ENCODE measurements around the gene PRODH. TPM values are rescaled to one million over a fixed set of nuclear protein-coding genes. Genes with fewer than 3 reads are reported as not detected.
A peak's percentile ranks its signal among the peaks of the same experiment; 100 is the strongest.
"Not testable (repeated sequence)": the region's sequence is repeated elsewhere in the genome, so short reads cannot be mapped to it uniquely, and the experiment has no call there.

Gene PRODH
- total RNA-seq, 1 donor from 2014 or later: 1.4 TPM

- intact Hi-C loops (cut with DNase I): no loop called here
- no peaks in the 10 kb centered on the region for H3K9me3 ChIP-seq
- no peaks in the 10 kb centered on the region for H3K4me1 ChIP-seq
- no peak overlapping the region for H3K4me3 ChIP-seq
- H3K27ac ChIP-seq: no peak overlapping the region
- H3K27me3 ChIP-seq: no peaks in the 10 kb centered on the region
- H3K36me3 ChIP-seq: no peaks in the 10 kb centered on the region
- DNase-seq (ENCODE audit: low spot score in 2 of 2): peak in 1 of 2 donors; percentile 47
- no peak for TF ChIP-seq CTCF (IDR thresholded peaks at IDR 0.05)
Observed at GRCh38 chr22:18955696-18956095, 19.6 kb upstream of the PRODH start.

DNA sequence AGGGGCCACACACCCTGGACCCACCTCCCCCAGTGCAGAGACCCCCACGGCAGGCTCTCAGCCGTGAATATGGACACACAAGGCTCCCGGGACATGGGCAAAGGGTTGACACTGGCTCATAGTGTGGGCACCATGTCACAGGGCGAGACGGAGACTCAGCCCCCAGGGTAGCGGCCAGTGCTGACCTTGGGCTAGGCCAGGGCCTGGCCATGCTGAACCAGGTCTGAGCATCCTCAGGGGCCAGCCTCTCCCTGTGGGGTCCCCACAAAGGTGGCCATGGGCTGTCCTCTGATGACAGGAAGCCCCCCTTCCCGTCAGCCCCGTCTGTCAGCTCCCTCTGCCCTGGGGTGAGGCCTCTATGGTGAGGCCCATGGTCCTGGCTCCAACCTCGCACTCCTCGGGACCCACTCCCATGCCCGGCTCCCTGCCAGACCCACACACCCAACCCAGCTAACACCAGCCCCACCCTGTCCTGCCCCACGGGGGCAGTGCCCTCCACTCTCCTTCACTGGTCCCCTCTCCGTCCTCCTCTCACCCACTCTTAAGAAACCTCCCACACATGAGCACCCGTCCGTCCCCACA is 19.0 kb upstream of the PRODH start:
- Histone ChIP-seq H3K27ac (no peak overlapping the region), H3K36me3 (no peaks in the 10 kb centered on the region), H3K27me3 (no peaks in the 10 kb centered on the region), H3K4me3 (no peak overlapping the region), H3K4me1 (no peaks in the 10 kb centered on the region), H3K9me3 (no peaks in the 10 kb centered on the region)
- intact Hi-C loops (cut with DNase I): no loop called here
- TF ChIP-seq CTCF (IDR thresholded peaks at IDR 0.05): no peak
- DNase-seq (ENCODE audit: low spot score in 2 of 2): peak in 1 of 2 donors; percentile 39

DNA sequence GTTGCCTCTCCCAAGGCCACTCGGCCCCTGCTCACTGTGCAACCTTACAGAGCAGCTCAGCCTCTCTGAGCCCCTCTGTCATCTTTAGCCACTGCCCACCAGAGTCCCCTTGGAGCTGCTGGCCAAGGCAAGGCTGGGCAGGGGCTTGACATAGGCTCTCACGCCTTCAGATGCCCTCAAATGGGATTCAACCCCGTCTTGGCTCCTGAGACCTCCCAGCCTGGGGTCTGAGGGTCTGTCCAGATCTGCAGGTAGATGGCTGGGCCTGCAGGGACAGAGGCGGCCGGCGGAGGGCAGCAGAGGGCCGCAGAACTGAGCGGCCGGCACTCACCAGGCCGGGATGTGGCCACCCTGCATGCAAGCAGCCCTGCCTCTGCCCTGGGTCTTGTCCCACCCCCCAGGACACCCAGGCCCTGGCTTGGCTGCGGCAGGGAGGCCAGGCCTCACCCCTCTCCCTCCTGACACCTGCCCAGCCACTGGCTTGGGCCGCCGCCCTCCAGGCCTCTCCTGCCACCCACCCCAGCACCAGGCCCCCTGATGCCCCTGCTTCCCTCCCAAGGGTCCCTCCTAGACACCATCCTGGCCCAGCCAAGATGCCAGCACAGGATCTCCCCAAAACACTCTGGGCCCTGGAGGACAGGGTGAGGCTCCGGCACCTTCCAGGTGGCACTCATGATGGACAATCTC is 18.4 kb upstream of the PRODH start:
- H3K27me3 ChIP-seq; H3K27ac ChIP-seq; H3K4me3 ChIP-seq; intact Hi-C loops (cut with DNase I); H3K4me1 ChIP-seq; H3K36me3 ChIP-seq; H3K9me3 ChIP-seq: not testable (repeated sequence)
- peak in 1 of 2 donors; percentile 74 for DNase-seq (ENCODE audit: low spot score in 2 of 2)
- peak; percentile 64 to 89 (median 72) for TF ChIP-seq CTCF (IDR thresholded peaks at IDR 0.05)

GRCh38 chr22:18953128-18953527 is 17.0 kb upstream of the PRODH start:
- DNase-seq (ENCODE audit: low spot score in 2 of 2): peak in 1 of 2 donors; percentile 46
- H3K27me3 ChIP-seq; intact Hi-C loops (cut with DNase I); H3K4me3 ChIP-seq; H3K4me1 ChIP-seq; H3K9me3 ChIP-seq; H3K36me3 ChIP-seq; H3K27ac ChIP-seq: not testable (repeated sequence)

DNA sequence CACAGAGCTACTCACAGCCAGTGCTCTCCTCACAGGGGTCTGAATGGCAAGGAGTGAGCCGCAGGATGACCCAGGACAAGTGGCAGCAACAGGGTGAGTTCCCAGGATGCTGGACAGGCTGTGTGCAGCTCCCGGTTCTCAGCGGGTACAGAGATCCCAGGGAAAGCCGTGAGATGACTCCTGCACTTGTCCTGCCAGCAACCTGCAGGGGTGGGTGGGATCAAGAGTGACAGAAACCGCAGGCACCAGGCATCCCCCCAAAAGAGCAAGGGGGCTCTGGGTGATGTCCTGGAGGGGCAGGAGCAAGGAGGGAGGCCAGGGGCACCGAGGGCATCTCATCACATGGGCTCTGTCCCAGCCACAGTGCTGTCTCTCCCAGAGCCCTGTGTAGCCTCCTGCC is 15.9 kb upstream of the PRODH start:
- Histone ChIP-seq H3K27me3 (no peaks in the 10 kb centered on the region), H3K9me3 (no peaks in the 10 kb centered on the region), H3K4me1 (no peaks in the 10 kb centered on the region), H3K27ac (no peak overlapping the region), H3K36me3 (no peaks in the 10 kb centered on the region), H3K4me3 (no peak overlapping the region)
- intact Hi-C loops (cut with DNase I): no loop called here
- no peak for TF ChIP-seq CTCF (IDR thresholded peaks at IDR 0.05)
- DNase-seq (ENCODE audit: low spot score in 2 of 2): peak in 1 of 2 donors; percentile 52

GRCh38 chr22:18950141-18950540 is 14.0 kb upstream of the PRODH start:
- Histone ChIP-seq H3K4me1 (no peaks in the 10 kb centered on the region), H3K36me3 (no peaks in the 10 kb centered on the region), H3K27ac (no peak overlapping the region), H3K9me3 (no peaks in the 10 kb centered on the region), H3K27me3 (no peaks in the 10 kb centered on the region), H3K4me3 (no peak overlapping the region)
- intact Hi-C loops (cut with DNase I): no loop called here
- DNase-seq (ENCODE audit: low spot score in 2 of 2): peak in 1 of 2 donors; percentile 41
- TF ChIP-seq CTCF (IDR thresholded peaks at IDR 0.05): no peak
